Left lobe of liver (tissue), 2 donors: ENCODE measurements around the gene ECSCR. TPM values are rescaled to one million over a fixed set of nuclear protein-coding genes. Genes with fewer than 3 reads are reported as not detected.
A peak's percentile ranks its signal among the peaks of the same experiment; 100 is the strongest.
"Not testable (repeated sequence)": the region's sequence is repeated elsewhere in the genome, so short reads cannot be mapped to it uniquely, and the experiment has no call there.

Experiments
- ATAC-seq: fragments of 200-7000 bp; cut with Tn5 transposase; one replicate; pipeline ENCODE4 v1.9.1; 2020; ENCODE audit warnings: mild to moderate bottlenecking, moderate library complexity
- DNase-seq: peaks from one replicate; pipeline ENCODE4 v3.0.0-alpha.2; 2020; ENCODE audit warnings: low spot score
- total RNA-seq: library from RNA; stranded (reverse); gene quantifications from one replicate; pipeline ENCODE4 v1.2.1, GENCODE V29; 2021
- donor health status: DM: no; HTN: no; CAD: no; lungs with moderate emphysema.
- donor health status: DM: no; HTN: yes; CAD: no.

ECSCR gene
- total RNA-seq, 1 donor from 2014 or later, result 2.0 TPM

- DNase-seq (no peak), ATAC-seq (no peak)
Observed at GRCh38 chr5:139446956-139447779, 15.4 kb downstream of the ECSCR start.

- ATAC-seq (no peak), DNase-seq (no peak)
Observed at GRCh38 chr5:139445325-139446170, 17.0 kb downstream of the ECSCR start.

- no peak for DNase-seq
- ATAC-seq, result no peak
Observed at GRCh38 chr5:139443831-139444453, 18.6 kb downstream of the ECSCR start.

GRCh38 chr5:139440416-139440815 lies 22.1 kb downstream of the ECSCR start:
- not testable (repeated sequence) for DNase-seq, ATAC-seq

- ATAC-seq (peak; percentile 97), DNase-seq (peak; percentile 85)
Observed at GRCh38 chr5:139439013-139439903, 23.3 kb downstream of the ECSCR start, which contains the start of gene DNAJC18. DNAJC18 (minus strand) TSS chr5:139439525; CDS start chr5:139439445, 80 bp downstream.

GRCh38 chr5:139438707-139439012 lies 23.9 kb downstream of the ECSCR start:
- ATAC-seq, result no peak
- no peak for DNase-seq

GRCh38 chr5:139435676-139436075 lies 26.9 kb downstream of the ECSCR start:
- ATAC-seq, result no peak
- DNase-seq, result no peak

- no peak for DNase-seq
- ATAC-seq, result no peak
Observed at GRCh38 chr5:139431706-139432105, 30.8 kb downstream of the ECSCR start.

GRCh38 chr5:139430015-139430414 lies 32.5 kb downstream of the ECSCR start:
- no peak for DNase-seq
- ATAC-seq, result no peak

- DNase-seq (no peak), ATAC-seq (no peak)
Observed at GRCh38 chr5:139426203-139426885, 36.2 kb downstream of the ECSCR start.

GRCh38 chr5:139425497-139425896 lies 37.0 kb downstream of the ECSCR start:
- ATAC-seq, result no peak
- DNase-seq, result no peak

- DNase-seq (no peak), ATAC-seq (peak; percentile 97)
Observed at GRCh38 chr5:139422307-139422893, 40.1 kb downstream of the ECSCR start.

GRCh38 chr5:139419226-139420192 lies 43.0 kb downstream of the ECSCR start:
- ATAC-seq, result no peak

GRCh38 chr5:139418793-139419192 lies 43.8 kb downstream of the ECSCR start:
- no peak for ATAC-seq
- DNase-seq, result no peak

More at GRCh38 chr5:139419226-139420192, 43.0 kb downstream of the ECSCR start:
- no peak for DNase-seq

- no peak for DNase-seq
- no peak for ATAC-seq
Observed at GRCh38 chr5:139417214-139417613, 45.3 kb downstream of the ECSCR start.

- ATAC-seq (no peak), DNase-seq (no peak)
Observed at GRCh38 chr5:139416651-139417050, 45.9 kb downstream of the ECSCR start.

- ATAC-seq (no peak), DNase-seq (no peak)
Observed at GRCh38 chr5:139415869-139416268, 46.7 kb downstream of the ECSCR start.

GRCh38 chr5:139415221-139415861 lies 47.2 kb downstream of the ECSCR start:
- DNase-seq, result no peak
- ATAC-seq, result no peak
